ENCODE data around the gene SLCO2B1.

Gene SLCO2B1

DNA sequence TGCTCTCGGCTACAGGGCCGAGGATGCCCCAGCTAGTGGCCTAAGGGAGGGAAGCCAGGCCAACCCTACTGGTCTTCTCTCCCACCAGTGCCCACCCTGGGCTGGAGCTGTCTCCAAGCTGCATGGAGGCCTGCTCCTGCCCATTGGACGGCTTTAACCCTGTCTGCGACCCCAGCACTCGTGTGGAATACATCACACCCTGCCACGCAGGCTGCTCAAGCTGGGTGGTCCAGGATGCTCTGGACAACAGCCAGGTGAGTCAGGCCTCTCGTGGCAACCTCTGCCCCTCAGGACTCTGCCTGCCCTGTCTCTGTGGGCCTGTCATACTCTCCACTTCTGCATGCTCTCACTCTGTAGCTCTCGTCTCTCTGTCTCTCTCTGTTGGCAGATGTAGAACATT is 45.5 kb downstream of the SLCO2B1 start:
- no peak for DNase-seq (ENCODE audit: low read depth)
- TF ChIP-seq, protein P1, sequence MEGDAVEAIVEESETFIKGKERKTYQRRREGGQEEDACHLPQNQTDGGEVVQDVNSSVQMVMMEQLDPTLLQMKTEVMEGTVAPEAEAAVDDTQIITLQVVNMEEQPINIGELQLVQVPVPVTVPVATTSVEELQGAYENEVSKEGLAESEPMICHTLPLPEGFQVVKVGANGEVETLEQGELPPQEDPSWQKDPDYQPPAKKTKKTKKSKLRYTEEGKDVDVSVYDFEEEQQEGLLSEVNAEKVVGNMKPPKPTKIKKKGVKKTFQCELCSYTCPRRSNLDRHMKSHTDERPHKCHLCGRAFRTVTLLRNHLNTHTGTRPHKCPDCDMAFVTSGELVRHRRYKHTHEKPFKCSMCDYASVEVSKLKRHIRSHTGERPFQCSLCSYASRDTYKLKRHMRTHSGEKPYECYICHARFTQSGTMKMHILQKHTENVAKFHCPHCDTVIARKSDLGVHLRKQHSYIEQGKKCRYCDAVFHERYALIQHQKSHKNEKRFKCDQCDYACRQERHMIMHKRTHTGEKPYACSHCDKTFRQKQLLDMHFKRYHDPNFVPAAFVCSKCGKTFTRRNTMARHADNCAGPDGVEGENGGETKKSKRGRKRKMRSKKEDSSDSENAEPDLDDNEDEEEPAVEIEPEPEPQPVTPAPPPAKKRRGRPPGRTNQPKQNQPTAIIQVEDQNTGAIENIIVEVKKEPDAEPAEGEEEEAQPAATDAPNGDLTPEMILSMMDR (IDR thresholded peaks at IDR 0.05; ENCODE audit: low read depth, low read length, missing control alignments): no peak
- H3K4me3 ChIP-seq (ENCODE audit: low read depth, low read length): no peak overlapping the region

DNA sequence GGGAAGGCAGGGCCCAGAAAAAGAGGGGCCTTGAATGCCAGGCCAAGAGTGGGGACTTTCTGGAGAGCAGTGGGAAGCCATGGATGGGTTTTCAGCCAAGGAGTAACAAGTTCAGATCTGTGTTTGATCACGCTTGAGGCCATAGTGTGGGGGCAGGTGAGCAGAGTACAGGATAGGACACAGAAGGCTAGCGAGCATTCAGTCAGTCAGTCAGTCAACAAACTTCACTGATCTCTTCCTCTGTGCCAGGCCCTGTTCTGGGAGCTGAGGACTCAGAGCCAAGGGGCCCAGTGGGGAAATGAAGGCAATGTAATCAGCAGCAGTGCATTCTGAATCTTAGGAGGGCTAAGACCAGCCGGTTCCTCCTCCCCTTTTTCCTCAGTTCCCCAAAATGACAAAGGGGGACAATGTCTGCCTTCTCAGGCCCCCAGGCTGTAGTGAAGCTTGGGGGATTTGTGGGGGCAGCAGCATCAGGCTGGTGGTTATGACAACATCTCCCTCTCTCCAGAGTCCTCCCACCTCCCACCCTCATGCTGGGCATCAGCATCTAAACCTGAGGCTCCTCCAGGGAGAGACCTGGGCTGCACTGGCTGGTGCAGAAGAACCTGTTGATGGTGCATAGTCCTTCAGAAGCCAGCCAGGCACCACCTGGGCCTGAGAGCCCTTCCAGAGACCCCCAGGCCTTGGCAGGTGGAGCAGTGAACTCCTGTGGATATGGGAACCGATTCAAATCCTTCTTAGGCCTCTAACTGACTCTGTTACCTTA is 46.8 kb downstream of the SLCO2B1 start:
- TF ChIP-seq, protein P1 (IDR thresholded peaks at IDR 0.05; ENCODE audit: low read depth, low read length, missing control alignments): no peak
- DNase-seq (ENCODE audit: low read depth): no peak
- no peak overlapping the region for H3K4me3 ChIP-seq (ENCODE audit: low read depth, low read length)

DNA sequence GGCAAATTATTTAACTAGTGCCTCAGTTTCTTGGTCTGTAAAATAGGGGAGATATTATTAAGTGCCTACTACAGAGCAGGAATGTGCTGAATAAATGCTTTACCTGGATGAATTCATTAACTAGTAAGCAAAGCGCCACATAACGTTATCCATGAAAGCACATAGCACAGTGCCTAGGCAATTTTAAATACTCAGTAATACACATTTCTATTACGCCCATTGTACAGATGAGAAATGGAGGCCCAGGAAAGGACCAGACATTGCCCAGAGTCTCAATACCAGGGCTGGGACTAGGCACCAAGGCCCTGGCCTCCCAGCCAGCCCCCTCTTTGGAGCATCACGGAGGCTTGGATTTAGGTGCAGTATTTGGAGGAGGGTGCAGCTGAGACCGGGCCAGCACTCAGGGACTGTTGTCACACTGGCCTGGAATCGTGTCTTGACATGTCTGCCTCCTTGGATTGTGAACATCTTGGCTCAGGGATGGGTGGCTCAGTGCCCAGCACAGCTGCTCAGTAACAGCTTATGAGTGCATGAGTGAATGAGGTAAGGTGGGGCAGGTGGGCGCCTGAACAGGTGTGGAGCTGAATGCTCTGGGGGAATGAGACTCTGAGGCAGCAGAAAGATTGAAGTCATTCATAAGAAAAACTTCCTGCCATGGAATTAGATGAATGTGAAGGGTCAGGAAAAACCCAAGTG is 47.5 kb downstream of the SLCO2B1 start:
- DNase-seq (ENCODE audit: low read depth): no peak
- H3K4me3 ChIP-seq (ENCODE audit: low read depth, low read length): no peak overlapping the region
- TF ChIP-seq, protein P1 (IDR thresholded peaks at IDR 0.05; ENCODE audit: low read depth, low read length, missing control alignments): no peak

DNA sequence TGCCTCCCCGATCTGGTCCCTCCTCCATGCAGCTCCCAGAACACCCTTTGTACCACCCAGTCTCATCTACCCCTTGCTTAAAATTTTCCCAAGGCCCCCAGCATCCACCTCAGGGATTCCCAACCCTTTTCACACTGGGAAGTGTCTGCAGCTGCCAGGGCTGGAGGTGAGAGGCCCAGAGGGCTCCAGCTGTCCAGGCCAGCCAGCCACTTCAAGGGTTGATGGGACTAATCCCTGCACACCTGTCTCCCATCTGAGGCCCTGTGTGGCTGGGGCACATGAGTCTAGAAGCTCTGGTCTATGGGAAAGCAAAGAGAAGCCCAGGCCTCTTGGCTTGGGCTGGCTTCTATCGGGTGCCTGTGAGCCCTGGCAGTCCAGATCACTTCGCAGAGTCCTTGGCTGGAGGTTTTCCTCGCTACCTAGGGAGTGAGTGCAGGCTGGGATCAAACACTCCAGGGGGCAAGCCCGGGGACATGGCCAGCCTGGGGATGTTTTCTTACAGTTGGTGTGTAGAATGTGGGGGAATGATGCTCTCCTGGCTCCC is 48.6 kb downstream of the SLCO2B1 start:
- H3K4me3 ChIP-seq (ENCODE audit: low read depth, low read length): no peak overlapping the region

DNA sequence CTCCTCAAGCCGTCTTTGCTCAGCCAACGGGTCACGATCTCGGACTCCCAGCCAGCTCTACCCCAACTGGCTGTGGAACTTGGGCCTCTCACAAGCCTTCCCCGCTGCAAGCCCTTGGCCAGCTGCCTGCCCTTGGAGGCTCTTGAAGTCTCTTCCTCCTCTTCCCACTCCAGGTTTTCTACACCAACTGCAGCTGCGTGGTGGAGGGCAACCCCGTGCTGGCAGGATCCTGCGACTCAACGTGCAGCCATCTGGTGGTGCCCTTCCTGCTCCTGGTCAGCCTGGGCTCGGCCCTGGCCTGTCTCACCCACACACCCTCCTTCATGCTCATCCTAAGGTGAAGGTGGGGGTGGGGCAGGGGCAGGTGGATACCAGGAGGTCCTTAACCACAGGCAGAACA is 49.1 kb downstream of the SLCO2B1 start:
- no peak overlapping the region for H3K4me3 ChIP-seq (ENCODE audit: low read depth, low read length)
- TF ChIP-seq, protein P1 (IDR thresholded peaks at IDR 0.05; ENCODE audit: low read depth, low read length, missing control alignments): no peak
- no peak for DNase-seq (ENCODE audit: low read depth)

More for the DNA sequence above, 48.6 kb downstream of the SLCO2B1 start:
- DNase-seq (ENCODE audit: low read depth): no peak
- TF ChIP-seq, protein P1 (IDR thresholded peaks at IDR 0.05; ENCODE audit: low read depth, low read length, missing control alignments): no peak

DNA sequence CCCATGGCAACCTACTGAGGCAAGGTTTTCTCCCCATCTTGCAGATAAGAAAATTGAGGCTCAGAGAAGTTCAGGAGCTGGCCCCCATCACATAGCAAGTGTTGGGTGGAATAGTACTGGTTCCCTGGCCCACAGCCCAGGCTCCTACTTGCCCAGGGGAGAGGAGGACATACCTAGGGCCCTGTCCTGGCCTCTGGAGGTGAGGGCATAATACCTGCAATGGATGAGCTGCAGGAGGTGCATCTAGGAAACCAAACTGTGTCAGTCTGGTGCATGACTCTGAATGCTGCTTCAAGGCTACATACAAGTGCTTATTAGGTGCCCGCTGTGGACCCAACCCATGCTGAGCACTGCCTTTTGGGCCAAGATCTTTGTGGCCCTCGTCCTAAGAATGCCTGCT is 49.6 kb downstream of the SLCO2B1 start:
- H3K4me3 ChIP-seq (ENCODE audit: low read depth, low read length): no peak overlapping the region
- TF ChIP-seq, protein P1 (IDR thresholded peaks at IDR 0.05; ENCODE audit: low read depth, low read length, missing control alignments): no peak
- no peak for DNase-seq (ENCODE audit: low read depth)

Data from GM12864 (cell line).